GM18861 (cell line): Measurements from ENCODE around the gene TJP3.

ENCODE experiments used
- ATAC-seq: cut with Tn5 transposase; IDR thresholded peaks from one replicate; pipeline ENCODE4 v1.9.1; 2021; ENCODE audit not compliant: unreplicated experiment

TJP3 gene

DNA sequence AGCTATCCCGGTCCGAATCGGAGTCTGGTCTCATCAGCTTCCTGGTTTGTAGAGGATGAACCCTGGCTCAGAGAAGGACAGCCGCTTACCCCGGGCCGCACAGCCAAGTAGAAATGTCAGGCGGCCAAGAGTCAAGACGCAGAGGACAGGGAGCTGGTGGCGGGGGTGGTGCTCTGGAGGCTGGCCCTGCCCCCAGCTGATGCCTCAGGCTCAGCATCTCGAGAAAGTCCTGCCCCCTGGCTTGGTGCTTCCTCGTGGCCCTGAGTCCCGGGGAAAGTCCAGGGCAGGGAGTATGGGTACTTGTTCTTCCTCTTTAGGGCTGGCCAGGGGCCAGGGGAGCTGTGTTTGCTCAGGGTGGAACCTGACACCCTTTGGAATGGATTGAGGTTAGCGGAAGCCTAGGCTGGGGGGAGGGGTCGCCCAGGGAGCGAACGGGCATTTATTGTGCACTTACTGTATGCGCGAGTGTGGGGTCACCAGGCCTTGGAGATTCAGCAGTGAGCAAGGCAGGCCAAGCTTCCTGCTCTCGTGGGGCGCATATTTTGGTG lies 2.2 kb downstream of the TJP3 start:
- no peak for ATAC-seq

DNA sequence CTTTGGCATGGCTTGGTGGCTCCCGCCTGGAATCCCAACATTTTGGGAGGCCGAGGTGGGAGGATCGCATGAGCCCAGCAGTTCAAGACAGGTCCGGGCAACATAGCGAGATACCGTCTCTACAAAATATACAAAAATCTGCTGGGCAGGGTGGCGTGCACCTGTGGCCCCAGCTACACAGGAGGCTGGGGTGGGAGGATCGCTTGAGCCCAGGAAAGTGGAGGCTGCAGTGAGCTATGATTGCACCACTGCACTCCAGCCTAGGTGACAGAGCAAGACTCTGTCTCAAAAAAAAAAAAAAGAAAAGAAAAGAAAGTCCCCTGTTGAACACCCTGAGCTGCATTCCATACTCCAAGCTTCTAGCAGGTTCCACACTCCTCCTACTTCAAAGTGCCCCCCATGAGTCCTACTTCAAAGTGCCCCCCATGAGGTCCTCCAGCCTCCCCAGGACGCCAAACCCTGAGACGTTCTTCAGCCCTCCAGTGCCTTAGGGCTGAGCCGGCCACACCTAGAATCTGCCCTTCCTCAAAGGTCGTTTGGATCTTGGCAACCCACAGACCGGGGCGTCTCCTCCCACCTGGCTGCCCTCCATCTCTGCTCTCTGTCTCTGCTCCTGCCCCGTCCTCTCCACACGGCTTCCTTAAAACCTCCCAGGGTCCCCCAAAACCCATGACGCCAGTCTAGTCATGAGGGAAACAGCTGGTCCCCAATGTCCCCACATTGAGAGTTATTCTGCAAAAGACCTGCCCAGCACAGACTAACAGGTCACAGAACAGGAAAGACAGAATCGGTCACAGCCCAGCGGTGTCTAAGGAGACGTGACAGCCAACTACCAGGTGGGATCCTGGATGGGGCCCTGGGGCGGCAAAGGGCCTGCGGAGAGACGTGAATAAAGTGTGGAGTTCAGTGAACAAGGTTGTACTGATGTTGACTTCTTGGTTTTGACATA lies 4.8 kb downstream of the TJP3 start:
- ATAC-seq: no peak

DNA sequence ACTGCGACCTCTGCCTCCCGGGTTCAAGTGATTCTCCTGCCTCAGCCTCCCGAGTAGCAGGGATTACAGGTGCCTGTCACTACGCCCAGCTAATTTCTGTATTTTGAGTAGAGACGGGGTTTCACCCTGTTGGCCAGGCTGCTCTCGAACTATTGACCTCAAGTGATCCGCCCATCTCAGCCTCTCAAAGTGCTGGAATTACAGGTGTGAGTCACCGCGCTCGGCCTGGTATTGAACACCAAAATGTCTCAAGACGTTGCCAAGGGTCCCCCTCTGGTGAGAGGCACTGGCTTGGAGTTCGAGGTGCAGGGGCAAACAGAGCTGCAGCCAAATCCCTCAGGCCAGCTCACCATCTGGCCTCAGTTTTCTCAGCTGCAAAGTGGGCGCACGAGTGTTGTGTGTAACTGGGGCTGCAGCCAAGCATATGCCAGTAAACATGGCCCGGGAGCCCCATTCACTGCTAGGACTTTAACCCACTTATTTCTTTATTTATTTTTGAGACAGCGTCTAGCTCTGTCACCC lies 8.0 kb downstream of the TJP3 start:
- ATAC-seq: no peak

DNA sequence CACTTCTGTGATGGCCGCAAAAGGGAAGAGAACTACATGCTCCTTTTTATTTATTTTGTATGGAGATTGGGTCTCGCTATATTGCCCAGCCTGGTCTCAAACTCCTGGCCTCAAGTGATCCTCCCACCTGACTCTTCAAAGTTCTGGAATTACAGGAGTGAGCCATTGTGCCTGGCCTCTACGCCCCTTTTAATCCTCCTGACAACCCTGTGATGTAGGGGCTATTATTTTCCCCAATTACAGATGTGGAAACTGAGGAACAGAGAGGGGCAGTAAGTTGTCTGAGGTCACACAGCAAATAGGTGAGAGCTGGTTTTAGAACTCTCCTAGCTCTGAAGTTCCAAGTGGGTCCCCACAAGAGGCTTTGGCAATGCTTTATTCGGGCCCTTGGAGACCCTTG lies 11.7 kb downstream of the TJP3 start:
- no peak for ATAC-seq

DNA sequence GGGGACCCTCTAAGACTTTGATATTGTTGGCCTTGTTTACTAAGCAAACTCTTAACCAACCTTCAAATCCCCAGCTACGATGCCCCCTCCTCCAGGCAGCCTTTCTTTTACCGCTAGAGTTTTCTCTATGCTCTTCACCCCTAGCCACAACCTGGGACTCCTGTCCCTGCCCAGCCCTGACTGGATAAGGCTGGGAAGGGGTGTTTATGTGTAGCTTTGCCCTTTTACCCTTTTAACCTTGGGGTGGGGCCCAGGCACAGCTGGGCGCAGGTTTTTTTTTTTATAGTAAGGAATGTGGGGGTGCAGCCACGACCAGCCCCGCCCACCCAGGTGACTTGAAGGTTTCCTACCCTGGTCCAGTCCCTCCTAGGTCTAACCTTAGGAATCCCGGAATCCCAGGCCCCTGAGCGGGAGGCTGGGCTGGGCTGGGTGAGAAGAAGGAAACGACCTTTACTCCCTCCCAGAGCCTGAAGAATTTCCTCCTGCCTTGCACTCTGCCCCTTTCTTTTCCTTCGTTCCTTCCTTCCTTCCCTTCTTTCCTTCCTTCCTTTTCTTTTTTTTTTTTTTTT lies 12.2 kb downstream of the TJP3 start:
- ATAC-seq: no peak

DNA sequence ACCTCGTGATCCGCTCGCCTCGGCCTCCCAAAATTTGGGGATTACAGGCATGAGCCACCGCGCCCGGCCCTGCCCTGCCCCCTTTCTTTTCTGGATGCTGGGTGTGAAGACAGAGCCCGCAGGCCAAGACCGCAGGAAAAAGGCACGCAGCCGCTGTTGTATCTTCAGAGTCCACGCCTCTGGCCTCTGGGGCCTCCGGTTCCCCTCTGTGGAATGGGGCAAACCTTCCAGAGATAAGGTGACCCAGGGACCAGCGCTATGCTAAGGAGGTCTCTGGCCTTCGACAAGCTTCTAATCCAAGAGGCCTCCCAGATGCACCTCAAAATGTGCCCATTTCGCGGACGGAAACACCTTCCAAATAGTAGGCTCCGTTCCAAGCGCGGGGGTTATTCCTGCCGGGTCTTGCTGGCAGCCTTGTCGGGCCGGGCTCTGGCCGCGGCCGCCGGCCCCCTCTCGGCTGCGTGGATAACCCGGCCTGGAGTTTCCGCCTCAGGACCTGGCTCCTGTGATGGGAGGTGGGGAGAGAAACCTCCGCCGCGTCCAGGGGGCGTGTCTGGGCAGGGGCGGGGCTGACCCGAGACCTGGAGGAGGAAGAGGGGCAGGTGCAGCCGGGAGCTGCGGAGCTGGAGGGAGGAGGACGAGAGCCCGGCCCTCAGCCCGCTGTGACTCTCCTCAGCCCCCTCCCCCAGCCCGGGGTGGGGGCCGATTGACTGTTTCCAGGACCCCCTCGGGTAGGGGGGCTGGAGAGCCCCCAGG lies 13.1 kb downstream of the TJP3 start:
- no peak for ATAC-seq

DNA sequence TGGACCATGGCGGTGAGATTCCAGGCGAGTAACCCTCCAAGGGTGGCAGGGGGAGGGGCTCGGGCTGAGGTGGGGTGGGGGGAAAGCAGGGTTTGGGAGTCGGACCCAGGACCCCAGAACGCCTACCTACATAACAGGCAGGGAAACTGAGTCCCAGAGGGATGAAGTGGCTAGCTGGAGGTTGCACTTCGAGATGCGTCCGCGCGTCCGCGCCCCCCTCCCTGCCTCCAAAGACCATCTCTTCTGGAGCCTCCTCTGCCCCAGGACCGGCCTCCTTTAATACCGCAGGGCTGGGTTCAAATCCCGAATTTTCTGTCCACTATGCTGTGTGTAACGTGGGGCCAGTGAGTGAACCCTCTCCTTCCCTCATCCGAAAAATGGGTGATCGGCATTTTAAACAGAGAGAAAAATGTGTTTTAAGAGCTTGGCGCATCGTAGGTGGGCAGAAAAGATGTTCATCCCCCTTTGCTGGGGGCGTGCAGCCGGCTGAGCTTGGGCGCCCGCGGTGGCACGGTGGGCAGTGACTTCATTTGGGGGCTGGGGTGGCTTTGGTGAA lies 13.8 kb downstream of the TJP3 start:
- ATAC-seq: no peak

DNA sequence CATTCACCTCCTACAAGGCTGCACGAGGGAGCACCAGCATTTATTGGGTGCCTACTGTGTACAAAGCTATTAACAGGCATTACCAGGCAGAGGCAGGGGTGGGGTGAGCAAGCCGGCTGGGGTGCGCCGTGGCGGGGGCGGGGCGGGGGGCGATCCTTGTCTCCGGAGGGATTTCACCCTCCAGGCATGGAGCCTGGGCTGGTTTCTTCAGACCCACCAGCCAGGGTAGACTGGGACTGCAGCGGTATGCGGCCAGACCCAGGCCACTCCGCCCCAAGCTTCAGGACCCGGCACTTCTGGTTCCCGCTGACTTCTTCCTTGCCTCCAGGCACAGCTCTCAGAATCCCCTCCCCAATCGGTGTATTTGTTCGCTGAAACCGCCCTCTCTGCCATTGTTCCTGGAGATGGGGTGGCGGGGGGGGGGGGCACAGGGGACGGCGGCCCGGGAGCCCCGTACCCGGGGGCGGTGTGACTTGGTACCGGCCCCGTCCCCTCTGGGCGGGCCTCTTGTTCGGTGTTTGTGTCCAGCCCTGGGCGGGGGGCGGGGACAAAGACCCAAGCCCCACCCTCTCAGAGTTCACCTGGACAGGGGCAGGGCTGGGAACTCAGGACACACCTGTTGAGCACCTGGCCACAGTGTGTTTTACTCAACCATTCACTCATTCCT lies 14.4 kb downstream of the TJP3 start:
- no peak for ATAC-seq

DNA sequence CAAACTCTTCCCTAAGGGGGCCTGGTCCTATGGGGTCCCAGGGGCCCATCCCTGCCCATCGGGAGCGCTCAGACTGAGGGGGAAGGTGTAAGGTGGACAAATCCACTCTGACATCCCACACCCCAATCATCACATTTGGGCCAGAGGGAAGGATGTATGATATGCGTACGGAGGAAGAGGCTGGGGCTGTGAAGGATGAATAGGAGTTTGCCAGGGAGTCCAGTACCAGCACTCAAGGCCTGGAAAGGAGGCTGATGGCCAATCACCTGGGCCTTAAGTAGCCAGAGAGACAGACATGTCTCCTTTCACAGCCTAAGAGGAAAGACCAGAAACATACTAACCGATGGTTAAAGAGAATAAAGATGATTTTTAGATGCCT lies 14.9 kb downstream of the TJP3 start:
- no peak for ATAC-seq

DNA sequence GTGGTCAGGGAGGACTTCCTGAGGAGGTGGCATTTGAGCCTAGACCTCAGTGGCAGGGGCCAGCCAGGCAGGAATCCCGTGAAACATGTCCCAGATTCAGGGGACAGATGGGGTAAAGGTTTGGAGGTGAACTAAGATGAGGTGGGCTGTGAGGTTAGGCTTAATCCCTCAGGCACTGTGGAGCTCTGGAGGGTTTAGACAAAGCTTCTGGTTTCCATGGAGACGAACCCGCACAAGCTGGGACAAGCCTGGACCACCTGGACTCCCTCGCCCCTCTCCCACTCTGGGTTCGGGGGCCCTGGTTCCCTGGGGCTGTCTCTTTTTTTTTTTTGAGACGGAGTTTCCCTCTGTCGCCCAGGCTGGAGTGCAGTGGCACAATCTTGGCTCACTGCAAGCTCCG lies 15.7 kb downstream of the TJP3 start:
- ATAC-seq: no peak

DNA sequence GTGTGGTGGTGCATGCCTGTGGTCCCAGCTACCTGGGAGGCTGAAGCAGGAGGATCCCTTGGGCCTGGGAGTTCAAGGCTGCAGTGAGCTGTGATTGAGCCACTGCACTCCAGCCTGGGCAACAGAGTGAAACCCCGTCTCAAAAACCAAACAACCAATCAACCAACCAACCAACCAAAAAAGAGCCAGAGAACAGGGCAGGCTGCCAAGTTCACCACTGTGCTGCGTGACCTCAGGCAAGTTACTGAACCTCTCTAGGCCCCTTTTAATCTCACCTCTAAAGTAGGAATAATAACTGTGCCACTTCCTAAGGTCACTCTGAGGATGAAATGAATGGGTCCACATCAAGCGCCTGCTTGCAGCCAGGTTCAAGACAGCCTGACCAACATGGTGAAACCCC lies 16.9 kb downstream of the TJP3 start:
- ATAC-seq: no peak

DNA sequence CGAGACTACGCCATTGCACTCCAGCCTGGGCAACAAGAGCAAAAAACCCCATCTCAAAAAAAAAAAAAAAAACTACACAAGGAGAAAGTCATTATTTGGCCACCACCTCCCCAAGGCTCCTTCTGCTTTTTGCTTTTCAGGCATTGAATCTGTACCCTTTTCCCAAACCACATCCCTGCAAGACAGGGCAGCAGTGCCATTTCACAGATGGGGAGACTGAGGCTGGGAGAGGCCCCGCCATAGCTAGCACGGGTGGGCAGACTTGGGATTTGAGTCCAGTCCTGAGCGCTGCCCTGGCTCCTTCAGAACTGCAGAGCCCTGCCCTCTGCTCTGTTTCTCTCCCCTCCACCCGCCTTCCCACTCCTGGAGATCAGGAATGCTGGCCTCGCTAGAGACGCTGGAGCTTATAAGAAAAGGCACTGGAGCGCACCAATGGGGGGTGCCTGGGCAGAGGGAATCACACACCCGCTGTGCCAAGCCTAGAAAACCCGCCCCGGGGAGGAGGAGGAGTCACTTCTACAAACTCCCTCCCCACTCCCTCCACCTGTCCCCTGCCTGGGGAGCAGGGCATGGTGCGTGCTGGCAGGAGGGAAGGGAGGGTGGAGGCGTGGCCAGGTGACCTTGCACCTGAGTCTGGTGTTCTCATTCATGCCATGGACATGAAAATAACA lies 17.6 kb downstream of the TJP3 start:
- ATAC-seq: no peak

DNA sequence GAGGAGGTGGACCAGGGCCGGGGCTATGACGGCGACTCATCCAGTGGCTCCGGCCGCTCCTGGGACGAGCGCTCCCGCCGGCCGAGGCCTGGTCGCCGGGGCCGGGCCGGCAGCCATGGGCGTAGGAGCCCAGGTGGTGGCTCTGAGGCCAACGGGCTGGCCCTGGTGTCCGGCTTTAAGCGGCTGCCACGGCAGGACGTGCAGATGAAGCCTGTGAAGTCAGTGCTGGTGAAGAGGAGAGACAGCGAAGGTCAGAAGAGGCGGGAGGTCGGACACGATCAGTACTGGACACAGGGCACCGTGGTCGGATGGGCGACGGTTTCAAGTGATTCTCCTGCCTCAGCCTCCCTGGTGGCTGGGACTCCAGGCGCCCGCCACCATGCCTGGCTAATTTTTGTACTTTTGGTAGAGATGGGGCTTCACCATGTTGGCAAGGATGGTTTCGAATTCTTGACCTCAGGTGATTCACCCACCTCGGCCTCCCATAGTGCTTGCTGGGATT lies 22.3 kb downstream of the TJP3 start:
- ATAC-seq: no peak

DNA sequence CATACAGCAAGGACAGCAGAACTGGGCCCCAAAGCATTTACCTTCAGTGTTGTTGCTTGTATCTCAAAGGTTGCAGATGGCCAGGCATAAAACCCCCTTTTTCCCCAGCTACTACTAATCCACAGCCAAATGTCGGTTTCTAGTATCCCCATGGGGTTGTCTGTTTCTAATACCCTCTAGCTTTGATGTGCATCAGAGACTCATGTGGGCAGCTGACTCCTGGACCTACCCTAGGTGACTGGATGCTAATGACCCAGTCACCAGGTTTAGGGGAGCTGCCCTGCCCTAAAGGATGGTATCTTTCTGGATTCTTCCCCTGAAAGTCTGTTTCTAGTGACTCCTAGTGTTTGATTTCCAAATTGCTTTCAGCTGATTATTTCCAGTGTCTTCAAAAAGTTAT lies 23.9 kb downstream of the TJP3 start:
- no peak for ATAC-seq

DNA sequence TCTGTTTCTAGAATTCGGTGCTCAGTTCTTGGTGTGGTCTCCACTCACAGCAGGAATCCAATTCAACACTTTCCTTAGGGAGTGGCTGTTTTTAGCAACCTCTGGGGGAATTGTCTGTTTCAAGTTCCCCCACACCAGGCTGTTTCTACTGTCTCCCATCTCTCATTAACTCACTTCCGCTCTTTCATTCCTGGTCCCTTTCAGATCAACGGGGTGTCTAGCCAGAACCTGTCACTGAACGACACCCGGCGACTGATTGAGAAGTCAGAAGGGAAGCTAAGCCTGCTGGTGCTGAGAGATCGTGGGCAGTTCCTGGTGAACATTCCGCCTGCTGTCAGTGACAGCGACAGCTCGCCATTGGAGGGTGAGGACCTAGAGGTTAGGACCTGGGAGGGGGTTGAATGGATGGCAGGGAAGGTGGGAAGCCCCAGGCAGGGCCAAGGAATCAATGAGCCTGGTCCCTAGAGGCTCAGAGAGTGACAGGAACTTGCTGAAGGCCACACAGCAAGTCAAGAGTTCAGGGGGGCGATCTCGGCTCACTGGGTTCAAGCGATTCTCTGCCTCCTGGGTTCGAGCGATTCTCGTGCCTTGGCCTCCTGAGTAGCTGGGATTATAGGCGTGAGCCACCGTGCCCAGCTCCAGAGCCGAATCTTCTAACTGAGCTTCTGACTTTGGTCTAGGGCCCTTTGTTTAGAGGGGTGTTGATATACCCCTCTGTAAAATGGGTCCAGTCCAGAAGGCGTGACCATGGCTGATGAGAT lies 25.5 kb downstream of the TJP3 start:
- no peak for ATAC-seq

DNA sequence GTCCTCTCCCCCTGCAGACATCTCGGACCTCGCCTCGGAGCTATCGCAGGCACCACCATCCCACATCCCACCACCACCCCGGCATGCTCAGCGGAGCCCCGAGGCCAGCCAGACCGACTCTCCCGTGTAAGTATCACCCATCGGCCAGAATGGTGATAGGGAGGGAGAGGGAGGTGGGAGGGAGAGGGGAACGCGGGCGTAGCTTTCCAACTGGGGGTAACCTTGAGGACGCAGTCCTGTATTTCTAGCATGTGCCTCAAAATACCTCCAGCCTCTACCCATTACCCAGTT lies 26.1 kb downstream of the TJP3 start:
- no peak for ATAC-seq

DNA sequence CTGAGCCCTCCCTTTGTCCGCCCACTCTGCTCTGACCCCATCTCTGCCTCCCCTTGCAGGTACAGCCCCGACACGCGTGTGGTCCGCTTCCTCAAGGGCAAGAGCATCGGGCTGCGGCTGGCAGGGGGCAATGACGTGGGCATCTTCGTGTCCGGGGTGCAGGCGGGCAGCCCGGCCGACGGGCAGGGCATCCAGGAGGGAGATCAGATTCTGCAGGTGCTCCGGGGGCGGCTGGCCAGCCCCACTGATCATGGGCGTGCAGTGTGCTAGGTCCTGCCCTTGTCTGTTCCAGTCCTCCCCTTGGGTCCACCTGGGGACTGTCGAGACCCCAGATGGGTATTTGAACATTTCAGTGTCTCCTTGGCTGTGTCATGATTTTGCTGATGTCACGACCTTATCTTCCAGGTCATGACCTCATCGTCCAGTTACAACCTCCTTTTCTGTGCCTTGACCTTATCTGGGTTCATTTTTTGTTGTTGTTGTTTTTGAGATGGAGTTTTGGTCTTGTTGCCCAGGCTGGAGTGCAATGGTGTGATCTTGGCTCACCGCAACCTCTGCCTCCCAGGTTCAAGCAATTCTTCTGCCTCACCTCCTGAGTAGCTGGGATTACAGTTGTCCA lies 28.0 kb downstream of the TJP3 start:
- no peak for ATAC-seq

DNA sequence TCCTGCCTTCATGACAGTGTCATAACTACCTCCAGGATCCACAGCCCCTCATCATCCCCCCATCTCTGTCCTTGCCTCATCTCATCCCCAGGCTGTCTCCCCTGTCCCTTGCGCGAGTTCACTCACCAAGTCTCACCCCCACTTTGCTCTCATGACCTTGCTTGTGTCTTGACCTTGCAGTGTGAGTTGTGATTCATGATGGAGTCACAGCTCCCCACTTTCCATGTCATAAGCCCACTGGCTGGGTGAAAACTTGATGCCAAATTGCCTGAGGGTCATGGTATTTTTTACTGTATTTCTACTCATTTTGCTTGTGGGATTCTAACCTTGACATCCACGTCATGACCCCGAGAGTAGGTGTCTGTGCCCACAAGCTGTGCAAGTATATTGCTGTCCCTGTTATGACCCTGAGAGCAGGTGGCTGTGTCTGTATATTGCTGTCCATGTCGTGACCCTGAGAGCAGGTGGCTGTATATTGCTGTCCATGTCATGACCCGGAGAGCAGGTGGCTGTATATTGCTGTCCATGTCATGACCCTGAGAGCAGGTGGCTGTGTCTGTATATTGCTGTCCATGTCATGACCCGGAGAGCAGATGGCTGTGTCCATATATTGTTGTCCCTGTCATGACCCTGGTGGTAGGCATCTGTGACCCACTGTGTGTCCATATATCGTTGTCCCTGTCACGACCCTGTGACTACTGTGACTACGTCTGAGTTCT lies 29.5 kb downstream of the TJP3 start:
- ATAC-seq: no peak
